NCI-H2196 treated with DMSO at 0.1 percent for 48 hours (cell line): ENCODE data around the gene KCNQ2.

ENCODE experiments used
- DNase-seq: peaks from one replicate; lab custom pipeline; 2025; ENCODE audit not compliant: unreplicated experiment; lab: John Stamatoyannopoulos, UW

Gene KCNQ2

GRCh38 chr20:63435552-63435951 lies 36.9 kb downstream of the KCNQ2 start:
- DNase-seq, result no peak

GRCh38 chr20:63434599-63435378 lies 37.7 kb downstream of the KCNQ2 start:
- peak; percentile 60 for DNase-seq

GRCh38 chr20:63433756-63434531 lies 38.5 kb downstream of the KCNQ2 start:
- no peak for DNase-seq

GRCh38 chr20:63433351-63433750 lies 39.1 kb downstream of the KCNQ2 start:
- no peak for DNase-seq

GRCh38 chr20:63432577-63433325 lies 39.7 kb downstream of the KCNQ2 start:
- DNase-seq, result no peak

GRCh38 chr20:63431944-63432343 lies 40.5 kb downstream of the KCNQ2 start:
- no peak for DNase-seq

GRCh38 chr20:63430891-63431290 lies 41.6 kb downstream of the KCNQ2 start:
- DNase-seq, result no peak

GRCh38 chr20:63429992-63430391 lies 42.5 kb downstream of the KCNQ2 start:
- no peak for DNase-seq

GRCh38 chr20:63428906-63429575 lies 43.4 kb downstream of the KCNQ2 start:
- DNase-seq, result no peak

GRCh38 chr20:63427724-63428330 lies 44.6 kb downstream of the KCNQ2 start:
- DNase-seq, result no peak

- DNase-seq, result no peak
These were observed 45.2 kb downstream of the KCNQ2 start for GRCh38 chr20:63427206-63427605.

GRCh38 chr20:63425846-63426485 lies 46.5 kb downstream of the KCNQ2 start:
- DNase-seq, result no peak

GRCh38 chr20:63424613-63425012 lies 47.8 kb downstream of the KCNQ2 start:
- no peak for DNase-seq

GRCh38 chr20:63423751-63424150 lies 48.7 kb downstream of the KCNQ2 start:
- DNase-seq, result no peak

- DNase-seq, result no peak
These were observed 49.8 kb downstream of the KCNQ2 start for GRCh38 chr20:63422653-63423052.

- no peak for DNase-seq
These were observed 50.5 kb downstream of the KCNQ2 start for GRCh38 chr20:63421913-63422312.

- DNase-seq, result no peak
These were observed 51.3 kb downstream of the KCNQ2 start for GRCh38 chr20:63421094-63421692.

GRCh38 chr20:63420359-63421093 lies 51.9 kb downstream of the KCNQ2 start:
- DNase-seq, result no peak

GRCh38 chr20:63419299-63419698 lies 53.2 kb downstream of the KCNQ2 start:
- DNase-seq, result no peak
